CD4-positive, alpha-beta T cell treated with Interleukin-2 at 100 ng/mL for 4 hours (primary cell): ENCODE results near the gene ST3GAL6.

ENCODE experiments used
- DNase-seq: peaks from one replicate; pipeline ENCODE4 v3.0.0-alpha.2; 2020; ENCODE audit warnings: low spot score

ST3GAL6 gene

GRCh38 chr3:98777286-98777685, 14.1 kb downstream of the ST3GAL6 start:
- no peak for DNase-seq

- no peak for DNase-seq
Measured at GRCh38 chr3:98777801-98778220, 14.7 kb downstream of the ST3GAL6 start.

DNA sequence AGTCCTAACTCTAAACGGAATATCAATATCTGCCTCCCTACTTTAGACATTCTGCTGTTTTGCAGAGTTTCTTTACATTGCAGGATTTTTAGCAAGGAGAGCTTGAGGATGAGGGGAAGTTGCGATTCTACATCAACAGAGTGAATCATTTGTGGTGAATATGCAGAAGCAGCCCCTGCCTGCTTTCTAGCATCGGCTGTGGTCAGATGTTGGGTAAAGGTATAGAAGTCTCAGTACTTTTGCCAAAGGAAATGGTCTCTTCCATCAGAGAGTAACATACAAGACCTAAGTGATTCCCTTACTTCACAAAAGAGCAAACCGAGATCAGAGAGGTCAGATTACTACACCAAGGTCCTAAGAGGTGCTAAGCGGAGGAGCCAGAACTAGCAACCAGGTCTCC, 15.2 kb downstream of the ST3GAL6 start:
- no peak for DNase-seq

DNA sequence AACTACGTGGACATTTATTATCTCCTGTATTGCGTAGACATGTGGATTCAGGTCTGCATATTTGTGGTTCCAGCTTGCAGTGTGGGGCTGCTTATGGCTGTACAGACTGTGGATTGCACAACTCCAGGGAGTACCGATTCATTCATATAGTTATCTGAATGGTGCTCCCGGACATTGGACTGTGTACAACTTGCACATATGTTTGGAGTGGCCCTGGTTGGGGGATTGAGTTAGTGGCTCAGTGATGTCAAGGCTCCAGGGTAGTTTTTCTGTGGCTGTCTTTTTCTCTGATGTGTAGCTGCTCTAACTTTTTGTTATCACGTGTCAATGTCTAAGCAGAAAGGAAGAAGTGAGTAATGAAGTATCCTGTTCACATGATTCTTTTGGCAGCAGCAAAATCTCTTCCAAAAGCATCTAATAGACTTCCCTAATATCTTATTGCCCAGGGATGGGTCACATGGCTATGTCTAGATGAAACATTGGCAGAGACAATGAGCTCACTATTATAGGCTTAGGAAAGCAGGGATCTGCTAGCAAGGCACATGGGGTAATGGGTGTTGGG, 15.8 kb downstream of the ST3GAL6 start:
- no peak for DNase-seq

DNA sequence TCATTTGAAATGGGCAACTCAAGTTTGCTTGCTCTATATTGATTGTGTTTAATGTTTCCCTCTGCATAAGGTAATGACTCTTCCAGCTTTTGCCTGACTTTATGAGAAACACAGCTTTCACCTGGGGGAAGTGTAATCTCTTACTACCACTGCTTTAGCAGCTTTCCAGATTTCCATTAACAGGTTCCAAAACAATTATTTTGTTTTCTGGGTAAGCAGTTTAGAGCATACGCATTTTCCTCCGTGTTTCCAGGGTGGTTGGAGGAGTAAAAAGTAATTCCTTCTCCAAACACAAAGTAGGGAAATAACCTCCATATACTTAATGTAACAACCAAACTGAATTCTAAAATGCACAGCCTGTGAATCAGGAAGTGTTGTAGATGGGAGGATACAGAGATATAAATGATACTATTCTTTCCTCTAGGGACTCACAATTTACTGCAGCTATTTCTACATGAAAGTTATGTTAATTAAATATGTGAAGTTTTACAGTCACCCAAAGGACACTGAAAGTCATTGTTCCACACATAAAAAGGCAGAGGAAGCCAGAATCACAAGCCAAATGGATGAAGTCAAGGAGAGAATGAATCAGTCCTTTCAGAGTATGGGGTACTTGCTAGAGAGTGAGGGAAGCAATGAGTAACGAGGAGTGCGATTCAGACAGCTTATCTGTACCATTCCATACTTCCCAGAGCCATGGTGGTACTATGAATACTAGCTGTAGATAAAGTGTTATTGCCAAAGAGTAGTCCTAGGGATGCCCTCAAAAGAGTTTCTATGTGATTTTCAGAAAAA, 16.6 kb downstream of the ST3GAL6 start:
- DNase-seq = no peak

GRCh38 chr3:98780343-98780742, 17.2 kb downstream of the ST3GAL6 start:
- DNase-seq = no peak

DNA sequence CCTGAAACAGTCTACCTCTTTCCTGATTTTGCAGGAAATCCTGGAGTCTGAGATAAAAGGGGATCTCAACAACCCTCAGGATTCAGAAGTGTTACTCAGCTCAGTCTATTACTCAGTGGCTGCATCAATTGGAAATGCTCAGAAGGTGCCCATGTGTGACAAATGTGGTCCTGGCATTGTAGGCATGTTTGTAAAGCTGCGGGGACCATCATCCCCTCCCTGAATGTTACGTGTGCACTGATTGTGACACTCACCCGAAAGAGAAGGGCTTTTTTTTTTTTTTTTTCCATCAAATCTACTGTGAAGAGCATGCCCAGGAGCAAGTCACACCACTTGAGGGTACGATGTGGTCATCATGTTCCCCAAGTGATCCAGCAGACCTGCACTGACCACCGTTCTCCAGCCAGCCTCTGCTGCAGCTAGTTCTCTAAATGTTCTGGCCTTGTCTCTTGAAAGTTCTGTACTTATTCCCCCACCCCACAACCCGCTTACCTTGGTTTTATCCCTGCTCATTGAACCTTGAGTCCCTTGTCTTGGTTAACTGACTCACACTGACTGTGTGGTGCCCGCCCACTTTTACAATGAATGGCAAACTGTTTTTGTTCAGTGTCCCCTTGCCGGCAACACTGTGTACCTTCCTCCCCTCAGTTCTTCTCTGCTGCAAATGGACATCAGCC, 19.8 kb downstream of the ST3GAL6 start:
- DNase-seq = no peak

DNA sequence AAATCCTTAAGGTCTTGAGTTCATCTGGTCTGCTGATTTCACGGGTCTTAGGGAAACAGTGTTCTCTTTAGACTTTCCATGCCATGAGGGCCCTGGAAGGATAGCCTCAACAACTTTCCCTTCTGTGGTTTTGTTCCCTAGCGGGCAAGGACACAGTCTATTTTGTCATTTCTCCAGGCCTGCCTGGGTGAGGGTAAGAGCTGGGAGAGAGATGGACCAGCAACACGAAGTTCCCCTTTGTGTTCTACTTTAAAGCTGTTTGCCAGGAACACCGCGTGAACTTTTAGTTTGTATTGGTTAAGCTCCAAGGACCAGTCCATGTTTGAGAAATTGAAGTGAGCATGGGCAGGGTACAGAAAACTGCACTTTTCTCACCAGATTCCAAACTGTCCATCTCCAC, 20.9 kb downstream of the ST3GAL6 start:
- DNase-seq = no peak

- DNase-seq = no peak
Measured at GRCh38 chr3:98784666-98785600, 21.8 kb downstream of the ST3GAL6 start.

DNA sequence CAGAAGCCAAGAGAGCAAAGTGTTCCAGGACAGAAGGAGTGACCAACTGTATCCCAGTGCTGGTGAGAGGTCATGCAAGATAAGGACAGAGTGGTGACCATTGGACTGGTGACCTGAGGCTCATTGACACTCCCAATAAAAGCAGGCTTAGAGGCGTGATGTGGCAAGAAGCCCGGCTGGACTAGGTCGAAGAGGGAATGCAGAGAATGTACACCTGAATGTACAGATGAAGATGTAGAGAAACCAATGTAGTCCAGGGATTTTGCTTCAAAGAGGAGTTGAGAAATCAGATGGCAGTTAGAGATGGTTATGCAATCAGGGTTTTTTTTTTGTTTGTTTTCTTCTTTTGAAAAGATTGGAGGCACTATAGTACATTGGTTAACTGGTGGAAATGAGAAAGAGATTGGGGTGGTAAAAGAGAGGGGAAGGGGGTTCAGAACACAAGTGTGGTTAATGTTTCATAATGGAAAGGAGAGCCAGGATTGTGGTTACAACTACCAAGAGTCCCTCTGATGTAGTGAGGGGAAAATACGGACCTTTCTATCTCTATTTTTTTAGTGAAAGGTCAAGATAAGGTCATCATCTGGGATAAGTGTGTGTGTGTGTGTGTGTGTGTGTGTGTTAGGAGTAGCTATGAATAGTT, 23.3 kb downstream of the ST3GAL6 start:
- no peak for DNase-seq

- DNase-seq = no peak
Measured at GRCh38 chr3:98787181-98787580, 24.0 kb downstream of the ST3GAL6 start.

DNA sequence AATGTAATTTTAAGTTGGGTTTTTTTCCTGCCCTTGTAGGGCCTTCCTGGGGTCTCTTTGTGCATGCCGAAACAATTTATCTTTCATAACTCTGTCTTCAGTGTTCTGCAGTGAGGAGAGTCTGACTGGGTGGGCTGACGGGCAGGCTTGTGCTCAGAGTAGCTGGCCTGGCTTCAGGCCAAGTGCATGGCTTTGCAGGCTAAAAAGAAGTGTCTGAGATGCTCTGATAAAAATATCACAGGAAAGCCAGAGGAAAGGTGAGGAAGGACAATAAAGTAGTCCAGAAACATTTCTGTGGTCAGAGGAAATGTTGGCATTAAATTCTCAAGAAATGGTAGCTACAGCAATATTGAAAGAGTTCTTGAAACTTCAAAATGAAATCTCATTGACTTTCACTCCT, 25.5 kb downstream of the ST3GAL6 start:
- no peak for DNase-seq

DNA sequence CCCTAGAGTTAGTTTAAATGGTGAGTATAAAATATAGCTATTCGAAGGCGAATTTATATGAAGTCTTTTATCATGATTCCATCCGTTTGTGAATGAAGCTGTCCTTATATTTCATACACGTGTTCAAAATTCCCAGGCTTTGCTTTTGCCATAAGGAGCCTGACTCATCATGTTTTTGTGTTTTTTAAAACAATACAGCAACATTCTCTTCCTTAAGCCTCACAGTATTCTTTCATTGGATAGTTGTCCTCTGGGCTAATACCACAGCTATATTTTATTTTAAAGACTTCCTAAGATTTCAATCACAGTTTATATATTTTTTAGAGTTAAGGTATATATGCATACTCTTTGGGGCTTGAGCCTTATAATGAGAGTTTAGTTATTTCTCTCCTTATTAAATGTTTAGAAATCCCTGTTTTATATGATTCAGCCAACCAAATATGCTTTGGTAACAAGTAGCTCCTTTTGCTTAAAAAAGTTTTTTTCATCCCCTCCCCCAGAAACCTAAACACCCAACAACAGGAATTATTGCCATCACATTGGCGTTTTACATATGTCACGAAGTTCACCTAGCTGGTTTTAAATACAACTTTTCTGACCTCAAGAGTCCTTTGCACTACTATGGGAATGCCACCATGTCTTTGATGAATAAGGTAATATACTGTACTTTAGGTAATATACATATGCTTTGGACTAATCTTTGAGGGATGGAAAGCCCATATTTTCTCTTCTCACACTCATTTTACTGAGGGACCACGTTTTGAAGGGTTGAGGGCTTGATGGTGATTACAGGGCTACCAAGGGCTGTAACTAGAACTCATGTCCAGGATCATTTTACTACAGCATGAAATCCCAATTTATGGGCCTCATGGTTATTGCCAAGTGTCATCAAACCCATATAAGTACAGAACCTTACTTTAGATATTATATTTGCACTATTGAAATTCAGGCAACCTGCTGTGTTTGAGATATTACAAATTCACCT, 28.5 kb downstream of the ST3GAL6 start:
- DNase-seq = no peak

- DNase-seq = no peak
Measured at GRCh38 chr3:98793971-98794370, 30.8 kb downstream of the ST3GAL6 start.

GRCh38 chr3:98796334-98796733, 33.2 kb downstream of the ST3GAL6 start:
- no peak for DNase-seq

DNA sequence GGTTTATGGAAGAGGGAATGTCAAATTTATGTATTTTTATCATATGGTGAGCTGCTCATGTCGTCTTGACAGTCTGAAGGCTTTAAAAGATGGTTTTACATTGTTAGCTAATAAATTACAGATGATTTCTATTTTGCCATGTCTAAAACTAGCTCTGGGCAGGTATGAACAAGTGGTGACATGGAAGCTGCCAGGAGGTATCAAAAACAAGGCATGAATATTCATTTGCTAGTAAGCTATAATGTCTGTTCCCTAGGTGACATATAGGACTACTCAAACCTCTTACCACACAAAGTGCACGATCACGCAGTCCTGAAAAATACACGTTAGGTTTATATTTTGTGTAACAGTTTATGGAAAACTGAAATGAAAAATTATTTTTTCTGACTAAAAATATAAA, 34.8 kb downstream of the ST3GAL6 start:
- DNase-seq = no peak

- no peak for DNase-seq
Measured at GRCh38 chr3:98798820-98799219, 35.7 kb downstream of the ST3GAL6 start.

GRCh38 chr3:98799479-98799878, 36.3 kb downstream of the ST3GAL6 start:
- DNase-seq = no peak

GRCh38 chr3:98800401-98800800, 37.3 kb downstream of the ST3GAL6 start:
- no peak for DNase-seq

- no peak for DNase-seq
Measured at GRCh38 chr3:98801043-98801747, 38.1 kb downstream of the ST3GAL6 start.
